H4 (cell line): Measurements from ENCODE around the gene TNFRSF21. TPM values are rescaled to one million over a fixed set of nuclear protein-coding genes. Genes with fewer than 3 reads are reported as not detected.
"Not testable (repeated sequence)": the region's sequence is repeated elsewhere in the genome, so short reads cannot be mapped to it uniquely, and the experiment has no call there.

Source experiments
- DNase-seq: peaks from one replicate; pipeline ENCODE4 v3.0.0-alpha.2; 2015; ENCODE audit warnings: low spot score
- total RNA-seq: library from RNA; depleted of rRNA; stranded (reverse); fragments of >200 nt; shearing (Covaris generic); gene quantifications from 2 replicates; pipeline ENCODE4 v1.2.3, GENCODE V29; 2014; rRNA removed

TNFRSF21 gene
- 6.1 and 7.7 TPM in 2 replicates for total RNA-seq

DNA sequence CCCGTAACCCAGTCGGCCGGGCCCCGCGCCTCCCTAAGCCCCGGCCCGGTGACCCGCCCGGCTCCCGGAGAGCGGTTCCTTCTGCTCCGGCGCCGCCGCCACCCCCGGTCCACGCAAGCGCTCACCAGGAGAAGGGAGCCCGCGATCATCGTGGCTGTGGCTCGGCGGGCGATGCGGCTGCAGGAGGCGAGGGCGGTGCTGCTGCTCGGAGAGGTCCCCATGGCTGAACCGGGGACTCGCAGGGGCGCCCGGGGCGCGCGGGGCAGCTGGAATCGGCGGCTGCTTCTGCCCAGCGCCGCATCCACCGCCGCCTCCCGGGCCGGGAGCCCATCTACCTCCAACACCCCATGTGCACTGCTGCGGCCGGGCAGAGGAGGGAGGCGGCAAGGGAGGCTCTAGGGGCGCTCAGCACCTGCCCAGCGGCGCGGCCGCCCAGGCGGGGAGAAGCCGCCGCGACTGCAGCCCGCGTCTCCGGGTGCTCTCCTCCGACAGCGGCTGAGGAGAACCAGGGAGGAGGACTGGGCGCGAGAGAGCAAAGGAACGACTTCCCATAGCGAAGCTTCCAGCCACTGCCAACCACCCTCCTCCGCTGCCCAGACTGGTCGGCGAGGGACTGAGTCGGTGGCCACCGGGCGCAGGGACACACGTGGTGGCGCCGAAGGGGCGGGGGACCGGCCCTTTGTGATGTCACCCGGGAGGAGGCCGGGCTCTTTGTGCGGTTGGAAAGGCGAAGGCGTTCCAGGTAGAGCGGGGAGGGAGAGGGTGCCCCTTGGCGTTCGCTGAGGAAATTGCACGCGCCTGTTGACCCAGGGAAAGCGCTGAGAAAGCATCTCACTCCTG, at the start of gene TNFRSF21:
Gene TNFRSF21, minus strand, starts transcription at position 615 of the 840 bp plus-strand sequence. Its CDS starts 394 bp downstream, at position 221.
- DNase-seq: peak; percentile 92

- no peak for DNase-seq
Observed at GRCh38 chr6:47358440-47359225, 48.9 kb upstream of the TNFRSF21 start.

DNA sequence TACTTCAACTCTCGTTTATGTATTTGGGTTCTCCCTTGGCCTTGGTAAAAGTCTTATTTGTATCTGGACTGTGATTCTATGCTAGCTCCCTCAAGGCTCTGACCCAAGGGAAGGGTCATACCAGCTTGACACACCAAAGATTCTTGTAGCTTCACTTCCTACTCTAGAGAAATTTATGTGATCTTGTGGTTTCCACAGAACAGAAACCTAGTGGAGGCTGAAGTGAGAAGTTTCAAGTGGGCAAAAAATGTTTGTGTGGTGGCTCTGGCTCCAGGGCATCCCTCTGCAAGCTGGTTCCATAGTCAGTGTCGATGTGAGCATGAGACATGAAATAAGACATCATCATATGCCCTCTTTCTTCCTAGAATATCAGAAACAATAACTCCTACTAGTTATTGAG, 48.1 kb upstream of the TNFRSF21 start:
- DNase-seq: no peak

GRCh38 chr6:47355496-47355895, 45.8 kb upstream of the TNFRSF21 start:
- DNase-seq: no peak

GRCh38 chr6:47353871-47354270, 44.2 kb upstream of the TNFRSF21 start:
- DNase-seq: no peak

GRCh38 chr6:47352966-47353365, 43.3 kb upstream of the TNFRSF21 start:
- no peak for DNase-seq

- peak; percentile 19 for DNase-seq
Observed at GRCh38 chr6:47352194-47352920, 42.7 kb upstream of the TNFRSF21 start.

DNA sequence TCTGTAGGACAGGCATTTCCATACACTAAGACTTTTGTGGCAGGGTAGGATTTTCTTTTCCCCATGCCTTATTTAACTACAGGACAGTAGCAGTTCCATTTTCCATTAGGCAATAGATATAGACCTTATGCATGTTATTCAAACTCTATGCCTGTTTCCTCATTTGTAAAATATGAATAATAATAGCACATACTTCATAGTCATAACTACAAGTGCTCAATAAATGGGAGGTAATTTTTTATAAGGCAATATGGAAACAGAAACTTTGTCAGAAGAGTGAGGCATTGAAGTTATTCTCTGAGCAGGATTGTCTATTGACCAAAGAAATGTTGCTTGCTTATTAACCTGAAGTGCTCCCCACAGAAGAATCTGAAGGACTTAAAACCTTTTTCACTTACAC, 41.9 kb upstream of the TNFRSF21 start:
- no peak for DNase-seq

DNA sequence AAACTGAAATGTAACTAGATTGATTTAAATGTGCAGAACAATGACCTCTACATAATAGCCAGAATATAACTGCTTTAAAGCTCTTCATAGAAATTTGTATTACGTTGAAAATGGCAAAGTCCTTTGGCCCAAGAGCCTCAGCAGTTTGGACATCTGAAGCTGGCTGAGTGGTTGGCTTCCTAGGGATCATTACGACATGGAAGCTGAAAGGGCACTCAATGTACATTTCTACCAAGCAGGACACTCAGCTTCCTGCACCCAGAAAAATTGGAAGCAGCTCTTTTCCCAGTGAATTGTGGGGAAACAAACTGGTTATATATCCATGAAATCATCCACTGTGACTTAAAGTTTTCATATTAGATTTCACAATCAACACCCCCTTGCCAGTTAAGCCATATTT, 40.2 kb upstream of the TNFRSF21 start:
- DNase-seq: no peak

DNA sequence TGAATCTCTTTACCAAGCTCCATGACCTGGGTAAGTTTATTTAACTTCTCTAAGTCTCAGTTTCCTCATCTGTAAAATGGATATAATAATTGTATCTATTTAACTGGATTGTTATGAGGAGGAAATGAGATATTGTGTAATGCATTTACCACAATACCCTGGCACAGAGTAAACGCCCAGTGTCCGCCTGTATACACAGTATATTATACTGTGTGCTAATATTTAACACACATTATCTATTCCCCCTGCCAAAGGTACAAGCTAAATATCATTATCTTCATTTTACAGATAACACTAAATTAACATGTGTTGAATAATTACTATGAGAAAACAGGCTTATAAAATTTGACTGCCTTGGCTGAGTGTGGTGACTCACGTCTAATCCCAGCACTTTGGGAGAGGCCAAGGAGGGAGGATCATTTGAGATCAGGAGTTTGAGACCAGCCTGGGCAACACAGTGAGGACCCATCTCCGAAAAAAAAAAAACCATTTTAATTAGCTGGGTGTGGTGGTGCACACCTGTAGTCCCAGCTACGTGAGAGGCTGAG, 38.7 kb upstream of the TNFRSF21 start:
- no peak for DNase-seq

GRCh38 chr6:47345761-47346160, 36.1 kb upstream of the TNFRSF21 start:
- no peak for DNase-seq

DNA sequence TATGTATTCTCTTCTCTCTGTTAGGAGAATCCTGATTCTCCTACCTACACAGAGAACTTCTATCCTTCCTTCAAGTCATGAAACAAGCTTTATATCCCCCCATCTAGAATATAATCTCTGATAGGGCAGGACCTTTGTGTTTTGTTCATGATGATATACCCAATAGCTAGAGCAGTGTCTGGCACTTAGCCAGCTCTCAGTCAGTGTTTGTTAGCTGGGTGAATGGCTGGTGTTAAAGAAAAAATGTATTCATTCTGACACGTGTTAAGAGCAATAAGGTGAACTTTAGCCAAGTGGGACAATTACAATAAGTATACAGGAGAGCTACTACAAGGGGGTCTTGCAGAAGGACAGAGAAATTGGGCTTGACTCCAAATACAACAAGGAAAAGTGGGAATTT, 34.3 kb upstream of the TNFRSF21 start:
- DNase-seq: no peak

GRCh38 chr6:47343600-47343999, 33.9 kb upstream of the TNFRSF21 start:
- DNase-seq: no peak

GRCh38 chr6:47342824-47343223, 33.1 kb upstream of the TNFRSF21 start:
- DNase-seq: no peak

GRCh38 chr6:47337519-47337918, 27.8 kb upstream of the TNFRSF21 start:
- DNase-seq: no peak

DNA sequence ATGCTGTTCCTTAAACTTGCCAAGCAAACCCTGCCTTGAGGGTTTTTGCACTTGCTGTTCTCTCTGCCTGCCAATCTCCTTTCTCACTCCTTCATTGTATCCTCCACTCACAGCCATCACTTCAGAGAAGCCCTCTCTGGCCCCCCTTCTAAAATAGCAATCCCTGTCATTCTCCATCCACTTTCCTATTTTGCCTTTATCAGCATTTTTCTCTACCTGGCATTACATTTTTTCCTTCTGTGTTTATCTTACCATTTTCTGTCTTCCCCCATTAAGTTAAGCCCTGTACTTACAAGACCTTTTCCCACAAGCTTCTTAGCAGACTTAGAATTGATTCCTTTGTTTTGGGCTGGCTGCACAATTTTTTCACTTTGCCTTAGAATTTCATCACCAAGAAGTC, 26.6 kb upstream of the TNFRSF21 start:
- no peak for DNase-seq

DNA sequence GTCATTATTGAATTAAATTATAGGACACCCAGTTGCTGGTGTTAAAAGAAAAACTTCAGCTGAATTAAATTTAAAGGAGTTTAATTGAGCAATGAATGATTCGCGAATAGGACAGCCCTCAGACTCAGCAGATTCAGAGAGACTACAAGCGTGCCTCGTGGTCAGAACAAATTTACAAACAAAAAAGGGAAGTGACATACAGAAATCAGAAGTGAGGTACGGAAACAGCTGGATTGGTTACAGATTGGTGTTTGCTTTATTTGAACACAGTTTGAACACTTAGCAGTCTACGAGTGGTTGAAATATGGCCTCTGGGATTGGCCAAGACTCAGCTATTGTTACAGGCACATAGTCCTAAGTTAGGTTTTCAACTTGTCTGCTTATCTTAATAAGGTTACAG, 25.8 kb upstream of the TNFRSF21 start:
- no peak for DNase-seq

DNA sequence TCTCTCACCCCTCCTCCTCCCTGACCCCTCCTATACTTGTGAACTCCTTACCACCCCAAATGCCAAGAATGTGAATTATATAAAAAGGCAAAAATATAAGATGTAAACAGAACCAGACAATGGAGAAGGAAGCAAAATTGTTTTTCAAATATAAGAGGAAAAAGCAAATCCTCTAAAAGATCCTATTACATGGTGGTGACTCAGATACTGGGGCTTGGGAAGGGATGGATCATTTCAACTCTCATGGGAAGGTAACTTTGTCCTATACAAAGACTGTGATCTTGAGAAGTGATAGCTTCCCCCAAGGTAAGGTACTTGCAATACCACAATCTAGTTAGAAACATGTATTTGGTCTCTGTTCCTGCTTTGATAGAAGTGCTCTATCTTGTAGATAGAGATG, 24.6 kb upstream of the TNFRSF21 start:
- no peak for DNase-seq

DNA sequence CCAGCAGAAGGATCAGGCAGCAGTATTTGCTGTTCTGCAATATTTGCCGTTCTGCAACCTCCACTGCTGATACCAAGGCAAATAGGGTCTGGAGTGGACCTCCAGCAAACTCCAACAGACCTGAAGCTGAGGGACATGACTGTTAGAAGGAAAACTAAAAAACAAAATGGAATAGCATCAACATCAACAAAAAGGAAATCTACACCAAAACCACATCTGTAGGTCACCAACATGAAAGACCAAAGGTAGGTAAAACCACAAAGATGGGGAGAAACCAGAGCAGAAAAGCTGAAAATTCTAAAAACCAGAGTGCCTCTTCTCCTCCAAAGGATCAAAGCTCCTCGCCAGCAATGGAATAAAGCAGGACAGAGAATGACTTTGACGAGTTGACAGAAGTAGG, 18.9 kb upstream of the TNFRSF21 start:
- not testable (repeated sequence) for DNase-seq

GRCh38 chr6:47328139-47328538, 18.4 kb upstream of the TNFRSF21 start:
- DNase-seq: not testable (repeated sequence)

DNA sequence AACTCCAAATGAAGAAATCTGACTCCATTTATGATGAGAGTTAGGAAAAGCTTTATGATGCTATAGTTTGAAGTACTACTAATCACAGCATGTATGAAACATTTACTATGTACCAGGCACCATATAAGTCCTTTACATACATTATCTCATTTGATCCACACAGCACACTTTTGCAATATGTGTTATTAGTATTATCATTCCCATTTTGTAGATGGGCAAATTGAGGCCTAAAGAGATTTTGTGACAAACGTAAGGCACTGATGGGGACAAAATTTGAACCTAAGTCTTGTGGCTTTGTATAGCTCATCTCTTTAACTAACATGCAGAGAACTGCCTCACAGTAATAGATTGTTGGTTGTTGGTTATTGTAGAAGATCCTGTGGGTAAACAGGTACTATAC, 14.2 kb upstream of the TNFRSF21 start:
- no peak for DNase-seq

DNA sequence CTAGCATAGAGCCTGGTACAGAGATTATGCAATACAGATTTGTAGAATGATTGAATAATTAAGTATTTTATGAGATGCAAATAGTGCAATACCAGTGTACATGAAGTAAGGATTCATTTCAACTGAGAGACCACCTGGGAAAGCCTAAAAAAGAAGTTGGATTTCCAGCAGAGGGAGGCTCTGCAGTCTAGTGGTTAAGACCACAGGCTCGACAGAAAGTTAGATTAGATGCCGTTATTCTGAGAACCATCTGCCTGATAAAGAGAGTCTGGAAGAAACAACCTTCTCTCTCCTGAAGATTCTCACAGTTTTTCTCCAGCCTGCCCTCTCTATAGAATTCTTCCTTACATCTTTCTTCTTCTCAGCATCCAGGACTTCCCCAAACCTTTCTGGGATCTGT, 13.6 kb upstream of the TNFRSF21 start:
- no peak for DNase-seq
